ENCODE measurements around the gene HELZ2.
"Not testable (repeated sequence)": the region's sequence is repeated elsewhere in the genome, so short reads cannot be mapped to it uniquely, and the experiment has no call there.

The HELZ2 gene

GRCh38 chr20:63565699-63566335 lies 8.2 kb downstream of the HELZ2 start:
- DNase-seq (ENCODE audit: low read depth in 2 of 3, low spot score in 2 of 3), result no peak

GRCh38 chr20:63565021-63565698 lies 8.9 kb downstream of the HELZ2 start:
- DNase-seq (ENCODE audit: low read depth in 2 of 3, low spot score in 2 of 3), result no peak

DNA sequence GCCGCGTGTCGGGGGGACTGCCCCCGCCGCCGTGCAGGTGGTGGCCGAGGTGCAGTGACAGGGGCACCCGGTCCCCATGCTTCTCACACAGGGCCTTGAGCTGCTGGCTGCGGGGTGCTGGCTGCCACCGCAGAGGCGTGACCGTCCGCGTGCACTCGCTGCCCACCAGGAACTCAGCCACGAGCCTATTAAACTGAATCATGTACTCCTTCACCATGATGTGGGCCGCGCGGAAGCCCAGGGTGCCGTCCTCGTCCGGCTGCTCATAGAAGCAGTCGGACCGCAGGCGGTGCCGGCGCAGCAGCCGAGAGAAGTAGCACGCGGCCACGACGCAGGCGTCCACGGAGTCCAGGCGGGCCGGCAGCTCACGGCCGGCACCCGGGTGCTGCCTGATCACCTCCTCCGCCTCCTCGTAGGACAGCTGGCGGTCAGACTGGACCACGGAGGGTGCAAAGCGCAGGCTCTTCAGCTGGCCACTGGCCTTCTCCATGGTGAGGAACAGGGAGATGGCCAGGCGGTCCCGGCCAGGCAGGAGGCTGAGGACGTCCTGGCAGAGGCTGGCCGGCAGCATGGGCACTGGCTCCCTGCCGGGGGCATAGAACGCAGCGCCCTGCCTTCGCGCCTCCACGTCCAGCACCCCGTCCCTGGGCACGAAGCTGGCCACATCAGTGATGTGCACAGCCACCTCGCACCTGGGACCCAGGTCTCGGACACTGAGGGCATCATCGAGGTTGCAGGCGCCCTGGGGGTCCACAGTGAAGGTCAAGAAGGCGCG lies 9.8 kb downstream of the HELZ2 start:
- DNase-seq (ENCODE audit: low read depth in 2 of 3, low spot score in 2 of 3), result no peak

DNA sequence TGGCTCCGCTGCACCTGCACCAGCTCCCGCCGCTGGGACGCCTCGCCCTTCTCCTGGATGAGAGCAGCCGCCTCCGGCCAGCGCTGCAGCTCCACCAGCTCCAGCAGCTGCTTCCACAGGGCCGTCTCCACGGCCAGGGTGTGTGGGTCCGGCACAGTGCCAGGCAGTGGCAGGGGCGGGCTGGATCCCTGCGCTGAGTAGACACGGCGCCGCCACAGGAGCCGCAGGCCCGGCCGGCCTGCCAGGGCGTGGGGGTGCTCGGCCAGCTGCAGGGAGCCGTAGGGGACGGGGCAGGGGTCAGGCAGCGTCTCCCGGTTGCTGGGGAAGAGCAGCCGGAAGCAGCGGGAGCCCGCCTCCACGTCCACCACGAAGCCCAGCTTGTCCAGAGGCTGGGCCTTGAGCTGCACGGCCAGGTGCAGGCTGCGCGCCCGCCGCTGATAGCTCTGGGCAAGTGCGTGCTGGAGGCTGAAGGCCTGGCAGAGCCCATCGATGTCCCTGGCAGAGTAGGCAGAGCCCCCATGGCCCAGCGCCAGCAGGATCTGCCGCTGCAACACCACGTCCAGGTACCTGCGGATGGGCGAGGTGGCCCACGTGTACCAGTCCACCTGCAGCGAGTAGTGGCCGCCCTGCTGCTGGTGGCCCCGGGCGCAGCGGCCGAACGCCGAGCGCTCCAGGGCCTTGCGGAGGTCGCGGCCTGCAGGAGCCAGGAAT lies 10.7 kb downstream of the HELZ2 start:
- no peak for DNase-seq (ENCODE audit: low read depth in 2 of 3, low spot score in 2 of 3)

DNA sequence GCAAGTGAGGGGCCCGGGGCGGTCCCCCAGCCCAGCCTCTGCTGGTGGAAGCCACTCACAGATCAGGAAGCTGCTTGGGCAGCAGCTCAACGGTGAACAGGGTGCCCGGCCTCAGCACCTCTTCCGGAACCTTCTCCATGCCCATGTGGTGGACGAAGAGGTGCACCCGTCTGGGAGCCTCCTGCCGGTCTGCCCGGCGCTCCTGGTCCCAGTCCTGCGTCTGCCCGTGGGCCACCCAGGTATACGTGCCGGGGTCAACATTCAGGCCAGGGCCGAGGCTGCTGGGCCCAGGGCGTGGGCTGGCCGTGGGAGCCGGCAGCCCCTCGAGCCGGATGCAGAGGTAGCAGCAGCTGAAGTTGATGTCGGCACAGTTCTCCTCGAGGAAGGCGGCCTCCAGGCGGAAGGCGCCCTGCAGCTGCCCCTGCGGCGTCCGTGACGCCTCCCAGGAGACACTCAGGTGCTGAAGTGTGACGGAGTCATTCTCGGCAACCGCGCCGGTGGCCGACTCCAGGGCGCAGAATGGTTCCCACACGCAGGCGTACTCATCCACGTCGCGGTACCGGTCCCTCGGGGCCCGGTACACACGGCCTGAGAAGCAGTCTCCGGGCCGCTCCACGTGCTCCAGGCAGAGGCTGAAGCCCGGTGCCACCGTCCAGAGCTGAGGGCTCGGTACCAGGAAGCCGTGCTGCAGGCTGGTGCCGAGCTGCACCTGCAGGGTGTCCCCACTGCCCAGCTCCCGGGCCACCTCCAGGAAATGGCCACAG lies 11.4 kb downstream of the HELZ2 start:
- DNase-seq (ENCODE audit: low read depth in 2 of 3, low spot score in 2 of 3), result no peak

DNA sequence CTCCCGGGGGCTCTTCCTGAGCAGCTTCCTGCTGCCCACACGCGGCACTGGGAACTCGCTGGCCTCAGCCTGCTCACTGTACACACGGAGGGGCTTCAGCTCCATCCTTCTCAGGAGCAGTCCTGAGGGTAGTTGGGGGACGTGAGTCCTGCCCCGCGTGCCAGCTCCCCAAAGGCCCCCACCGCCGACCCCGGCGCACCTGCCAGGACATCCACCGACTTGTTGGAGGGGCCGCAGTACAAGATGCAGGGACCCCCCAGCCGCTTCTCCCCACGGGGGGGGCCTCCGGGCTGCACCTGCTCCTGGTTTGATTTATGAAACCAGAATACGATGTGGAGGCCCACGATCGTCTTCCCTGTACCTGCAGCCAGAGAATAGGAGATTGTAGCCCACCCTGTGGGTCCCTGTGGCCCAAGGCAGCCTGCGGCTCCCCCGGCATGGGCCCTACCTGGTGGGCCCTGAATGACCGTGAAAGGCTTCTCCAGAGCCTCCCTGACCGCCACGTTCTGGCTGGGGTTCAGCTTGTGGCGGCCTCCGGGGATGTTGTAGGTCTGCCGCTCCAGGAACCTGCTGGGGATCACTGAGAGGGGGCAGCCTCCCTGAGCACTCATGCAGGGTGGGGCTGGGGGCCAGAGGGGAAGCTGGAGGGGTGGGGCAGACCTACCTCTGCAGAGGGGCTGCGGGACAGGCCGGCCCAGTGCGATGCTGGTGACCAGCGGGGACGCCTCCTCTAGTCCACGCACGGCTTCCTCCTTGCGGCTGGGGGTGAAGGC lies 12.2 kb downstream of the HELZ2 start:
- DNase-seq (ENCODE audit: low read depth in 2 of 3, low spot score in 2 of 3), result no peak

DNA sequence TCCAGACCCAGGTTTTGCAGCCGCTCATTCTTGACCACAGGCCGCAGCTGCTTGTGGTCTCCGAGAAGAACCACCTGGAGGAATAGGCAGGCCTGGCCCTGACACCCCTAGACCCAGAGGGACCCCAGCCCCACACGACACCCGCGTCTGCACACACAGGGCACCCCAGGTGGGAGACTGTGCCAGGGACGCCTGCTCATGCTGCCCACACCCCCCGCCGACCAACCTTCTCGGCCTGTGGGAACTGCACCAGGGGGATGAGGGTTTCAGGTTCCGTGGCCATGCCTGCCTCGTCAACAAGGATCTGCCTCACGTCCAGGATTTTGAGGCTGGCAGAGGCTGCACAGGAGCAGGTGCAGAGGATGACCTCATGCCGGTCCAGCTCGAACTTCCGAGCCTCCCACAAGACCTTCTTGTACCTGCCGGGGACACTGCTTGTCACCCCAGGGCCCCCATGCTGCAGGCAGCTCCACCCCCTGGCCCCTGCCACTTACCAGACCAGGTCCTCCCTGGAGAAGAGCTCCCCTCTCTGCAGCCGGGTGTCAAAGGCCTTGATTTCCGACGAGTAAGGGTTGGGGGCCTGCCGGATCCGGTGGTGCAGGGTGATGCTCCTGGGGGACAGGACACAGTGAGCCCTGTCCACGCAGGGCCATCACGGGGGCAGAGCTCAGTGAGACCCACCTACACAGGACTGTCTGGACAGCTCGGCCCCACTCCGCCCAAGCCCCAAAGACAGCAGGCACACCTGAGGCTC lies 13.0 kb downstream of the HELZ2 start:
- DNase-seq (ENCODE audit: low read depth in 2 of 3, low spot score in 2 of 3), result no peak

GRCh38 chr20:63560333-63560805 lies 13.7 kb downstream of the HELZ2 start:
- DNase-seq (ENCODE audit: low read depth in 2 of 3, low spot score in 2 of 3), result no peak

- not testable (repeated sequence) for DNase-seq (ENCODE audit: low read depth in 2 of 3, low spot score in 2 of 3)
These were observed 14.3 kb downstream of the HELZ2 start for GRCh38 chr20:63559485-63560332.

DNA sequence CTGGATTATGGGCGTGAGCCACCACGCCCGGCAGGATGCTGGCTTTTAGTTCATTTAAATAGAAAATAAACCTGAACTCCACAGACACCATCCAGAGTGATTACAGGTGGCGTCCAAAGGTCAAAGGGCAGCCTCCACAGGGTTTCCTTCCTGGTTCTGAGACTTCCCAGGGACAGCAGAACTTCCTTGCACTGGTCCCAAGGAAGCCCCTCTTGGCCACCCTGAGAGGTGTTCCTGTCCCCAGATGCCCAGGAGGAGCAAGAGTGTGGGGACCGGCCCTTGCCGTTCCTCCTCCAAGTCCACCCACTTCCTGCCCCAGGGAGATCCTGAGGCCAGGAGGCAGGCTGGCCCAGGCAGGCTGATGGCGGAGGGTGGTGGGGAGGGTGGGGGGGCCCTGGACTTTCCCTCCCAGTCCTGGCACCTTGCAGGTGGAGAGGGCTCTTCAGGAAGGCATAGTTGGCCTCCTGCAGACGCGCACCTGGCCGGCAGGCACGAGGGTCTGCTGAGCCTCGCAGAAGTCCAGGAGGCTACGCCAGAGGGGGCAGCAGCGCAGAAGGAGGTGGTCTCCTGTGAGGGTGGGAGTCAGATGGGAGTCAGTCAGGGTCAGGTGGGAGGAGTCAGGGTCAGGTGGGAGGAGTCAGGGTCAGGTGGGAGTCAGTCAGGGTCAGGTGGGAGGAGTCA lies 15.1 kb downstream of the HELZ2 start:
- no peak for DNase-seq (ENCODE audit: low read depth in 2 of 3, low spot score in 2 of 3)

DNA sequence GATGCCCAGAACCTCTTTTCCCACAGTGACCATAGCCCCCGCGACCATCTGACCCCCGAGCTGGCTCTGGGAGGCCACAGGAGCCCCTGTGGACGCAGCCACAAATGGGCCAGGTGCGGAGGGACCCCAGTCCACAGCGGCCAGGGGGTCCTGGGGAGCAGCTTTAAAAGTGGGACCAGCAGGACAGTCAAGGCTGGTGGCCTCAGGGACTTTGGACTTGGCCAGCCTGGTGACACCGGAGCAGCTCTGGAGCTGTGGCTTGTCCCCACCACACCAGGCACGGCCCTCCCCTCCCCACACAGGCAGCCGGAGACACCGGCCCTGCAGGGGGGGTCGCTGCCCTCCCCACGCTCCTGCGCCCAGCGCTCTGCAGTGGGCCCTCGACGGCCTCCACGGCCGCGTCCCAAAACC lies 16.6 kb downstream of the HELZ2 start:
- DNase-seq (ENCODE audit: low read depth in 2 of 3, low spot score in 2 of 3), result no peak

- no peak for DNase-seq (ENCODE audit: low read depth in 2 of 3, low spot score in 2 of 3)
These were observed 17.1 kb downstream of the HELZ2 start for GRCh38 chr20:63556873-63557478.

DNA sequence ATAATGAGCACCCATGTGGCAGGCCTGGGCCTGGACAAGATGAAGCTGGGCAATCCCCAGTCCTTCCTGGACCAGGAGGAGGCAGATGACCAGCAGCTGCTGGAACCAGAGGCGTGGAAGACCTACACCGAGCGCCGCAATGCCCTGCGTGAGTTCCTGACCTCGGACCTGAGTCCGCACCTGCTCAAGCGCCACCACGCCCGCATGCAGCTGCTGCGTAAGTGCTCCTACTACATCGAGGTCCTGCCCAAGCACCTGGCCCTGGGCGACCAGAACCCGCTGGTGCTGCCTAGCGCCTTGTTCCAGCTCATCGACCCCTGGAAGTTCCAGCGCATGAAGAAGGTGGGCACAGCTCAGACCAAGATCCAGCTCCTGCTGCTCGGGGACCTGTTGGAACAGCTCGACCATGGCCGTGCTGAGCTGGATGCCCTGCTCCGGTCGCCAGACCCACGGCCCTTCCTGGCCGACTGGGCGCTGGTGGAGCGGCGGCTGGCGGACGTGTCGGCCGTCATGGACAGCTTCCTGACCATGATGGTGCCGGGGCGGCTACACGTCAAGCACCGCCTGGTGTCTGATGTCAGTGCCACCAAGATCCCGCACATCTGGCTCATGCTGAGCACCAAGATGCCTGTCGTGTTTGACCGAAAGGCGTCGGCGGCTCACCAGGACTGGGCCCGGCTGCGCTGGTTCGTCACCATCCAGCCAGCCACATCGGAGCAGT lies 18.2 kb downstream of the HELZ2 start:
- DNase-seq (ENCODE audit: low read depth in 2 of 3, low spot score in 2 of 3), result no peak

DNA sequence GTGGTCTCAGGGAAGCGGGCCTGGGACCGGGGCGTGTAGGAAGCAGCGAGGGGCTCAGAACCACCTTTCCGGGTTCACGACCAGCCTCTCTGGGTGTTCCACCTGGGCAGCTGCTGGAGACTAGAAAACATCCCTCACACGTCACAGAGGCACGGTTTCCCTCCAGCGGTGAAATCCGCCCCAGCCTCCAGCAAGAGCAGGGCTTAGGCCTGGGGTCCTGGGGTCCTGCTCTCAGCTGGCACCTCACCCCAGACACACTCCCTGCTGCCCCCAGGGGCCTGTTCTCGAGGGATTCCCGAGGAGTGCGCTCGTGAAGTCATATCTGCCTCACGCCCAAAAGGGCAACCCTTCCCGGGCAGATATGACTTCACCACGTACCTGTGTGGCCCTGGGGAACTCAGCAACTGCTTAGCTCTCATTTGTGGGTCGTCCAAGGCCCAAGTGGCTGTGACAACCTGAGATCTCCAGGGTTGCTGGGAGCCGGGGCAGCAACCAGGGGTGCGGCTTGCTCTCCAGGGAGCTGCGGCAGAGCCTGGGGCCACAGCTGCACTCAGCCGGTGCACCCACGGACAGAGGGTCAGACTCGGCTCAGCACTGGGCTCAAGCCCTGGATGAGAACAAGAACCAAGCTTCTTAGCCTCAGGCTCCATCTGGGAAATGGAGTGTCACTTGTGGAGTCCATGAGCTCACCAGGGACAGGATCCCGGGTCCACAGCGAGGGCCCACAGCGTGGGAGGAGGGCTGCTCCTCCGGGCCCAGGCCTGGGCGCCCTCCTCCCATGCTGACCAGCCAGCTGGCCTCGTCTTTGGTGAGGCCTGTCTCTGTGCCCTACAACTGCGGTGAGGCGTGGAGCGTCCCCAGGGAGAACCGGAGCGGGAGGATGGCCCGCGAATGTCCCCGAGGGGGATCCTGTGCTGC lies 19.4 kb downstream of the HELZ2 start:
- DNase-seq (ENCODE audit: low read depth in 2 of 3, low spot score in 2 of 3), result no peak

- no peak for DNase-seq (ENCODE audit: low read depth in 2 of 3, low spot score in 2 of 3)
These were observed 20.1 kb downstream of the HELZ2 start, which contains the start of gene FNDC11 for GRCh38 chr20:63553933-63554290. Gene FNDC11, plus strand, starts transcription at chr20:63554159. Its CDS starts 1,505 bp downstream, at chr20:63555664.

Measured in activated CD8-positive, alpha-beta memory T cell treated with anti-CD3 and anti-CD28 coated beads for 48 hours (primary cell).